NCI-H1105 (cell line): ENCODE measurements around the gene LRP2BP.
"Not testable (repeated sequence)": the region's sequence is repeated elsewhere in the genome, so short reads cannot be mapped to it uniquely, and the experiment has no call there.

Experiments
- DNase-seq: peaks from one replicate; lab custom pipeline; 2025; lab: John Stamatoyannopoulos, UW

LRP2BP gene

GRCh38 chr4:185361872-185362271 is 33.9 kb downstream of the LRP2BP start:
- no peak for DNase-seq

- DNase-seq = no peak
Observed at GRCh38 chr4:185359767-185360446, 35.8 kb downstream of the LRP2BP start.

GRCh38 chr4:185358959-185359358 is 36.8 kb downstream of the LRP2BP start:
- DNase-seq = no peak

GRCh38 chr4:185358514-185358913 is 37.2 kb downstream of the LRP2BP start:
- no peak for DNase-seq

GRCh38 chr4:185357733-185358440 is 37.8 kb downstream of the LRP2BP start:
- no peak for DNase-seq

- DNase-seq = no peak
Observed at GRCh38 chr4:185357211-185357610, 38.5 kb downstream of the LRP2BP start.

GRCh38 chr4:185352741-185353140 is 43.0 kb downstream of the LRP2BP start:
- no peak for DNase-seq

- DNase-seq = no peak
Observed at GRCh38 chr4:185352202-185352601, 43.5 kb downstream of the LRP2BP start.

GRCh38 chr4:185351691-185352090 is 44.0 kb downstream of the LRP2BP start:
- DNase-seq = no peak

- no peak for DNase-seq
Observed at GRCh38 chr4:185346975-185347601, 48.6 kb downstream of the LRP2BP start.

GRCh38 chr4:185344743-185345538 is 50.8 kb downstream of the LRP2BP start:
- no peak for DNase-seq

- no peak for DNase-seq
Observed at GRCh38 chr4:185343726-185344581, 51.8 kb downstream of the LRP2BP start.

GRCh38 chr4:185341841-185342240 is 53.9 kb downstream of the LRP2BP start:
- DNase-seq = no peak

- DNase-seq = no peak
Observed at GRCh38 chr4:185341377-185341776, 54.3 kb downstream of the LRP2BP start.

- no peak for DNase-seq
Observed at GRCh38 chr4:185339941-185340340, 55.8 kb downstream of the LRP2BP start.

- DNase-seq = no peak
Observed at GRCh38 chr4:185335579-185335978, 60.1 kb downstream of the LRP2BP start.

GRCh38 chr4:185334326-185334725 is 61.4 kb downstream of the LRP2BP start:
- DNase-seq = no peak

GRCh38 chr4:185332575-185333464 is 62.9 kb downstream of the LRP2BP start:
- DNase-seq = no peak

- DNase-seq = not testable (repeated sequence)
Observed at GRCh38 chr4:185329879-185330510, 65.7 kb downstream of the LRP2BP start.

GRCh38 chr4:185328586-185328985 is 67.1 kb downstream of the LRP2BP start:
- DNase-seq = no peak
